Activated CD4-positive, CD25-positive, alpha-beta regulatory T cell treated with anti-CD3 and anti-CD28 coated beads, Interleukin-2, amount 50 U/mL, for 72 hours (primary cell): ENCODE data around the gene AP1M2.
"Not testable (repeated sequence)": the region's sequence is repeated elsewhere in the genome, so short reads cannot be mapped to it uniquely, and the experiment has no call there.

Experiments used
- DNase-seq: peaks from one replicate; pipeline ENCODE4 v3.0.0; 2021

AP1M2 gene

DNA sequence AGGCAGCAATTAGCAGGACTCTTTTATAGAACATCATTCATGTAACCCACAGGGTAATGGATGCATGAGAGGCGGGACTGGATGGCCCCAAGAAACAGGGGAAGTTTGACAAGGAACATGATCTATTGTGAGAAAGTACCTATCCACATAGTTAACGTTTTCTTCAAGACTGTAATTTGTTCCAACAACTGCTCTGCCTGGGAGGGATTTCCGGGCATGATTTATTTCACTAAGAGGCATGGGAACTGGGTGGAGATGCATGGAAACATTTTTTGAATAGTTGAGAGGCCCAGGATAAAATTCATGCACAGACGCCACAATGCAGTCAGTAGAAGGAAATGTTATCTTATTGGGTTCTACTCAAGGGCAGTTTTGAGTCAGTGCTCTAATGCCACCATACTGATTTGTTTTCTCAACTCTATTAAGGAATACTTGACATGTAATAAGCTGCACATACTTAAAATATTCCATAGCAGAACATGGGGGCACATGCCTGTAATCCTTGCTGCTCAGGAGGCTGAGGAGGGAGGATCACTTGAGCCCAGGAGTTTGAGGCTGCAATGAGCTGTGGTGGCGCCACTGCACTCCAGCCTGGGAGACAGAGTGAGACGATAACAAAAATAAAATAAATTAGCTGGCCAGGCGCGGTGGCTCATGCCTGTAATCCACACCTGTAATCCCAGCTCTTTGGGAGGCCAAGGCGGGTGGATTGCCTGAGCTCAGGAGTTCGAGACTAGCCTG is 53.3 kb downstream of the AP1M2 start:
- DNase-seq, result no peak

DNA sequence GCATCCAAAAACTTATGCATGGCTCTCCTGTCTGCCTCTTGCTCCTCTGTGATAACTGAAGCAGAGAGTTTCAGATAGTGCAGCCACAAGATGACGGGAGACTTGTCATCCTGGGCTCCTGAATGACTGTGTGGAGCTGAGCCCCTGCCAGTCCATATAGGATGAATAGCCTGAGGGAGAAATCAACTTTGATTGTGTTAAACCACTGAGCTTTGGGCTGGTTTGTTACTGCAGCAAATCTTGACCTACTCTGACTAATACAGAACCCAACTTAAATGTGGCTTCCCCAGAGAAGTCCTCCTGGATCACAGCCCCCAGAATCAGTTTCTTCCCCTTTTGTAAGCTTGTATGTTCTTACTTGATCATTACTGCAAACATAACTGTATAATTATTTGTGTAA is 54.7 kb downstream of the AP1M2 start:
- DNase-seq, result no peak

DNA sequence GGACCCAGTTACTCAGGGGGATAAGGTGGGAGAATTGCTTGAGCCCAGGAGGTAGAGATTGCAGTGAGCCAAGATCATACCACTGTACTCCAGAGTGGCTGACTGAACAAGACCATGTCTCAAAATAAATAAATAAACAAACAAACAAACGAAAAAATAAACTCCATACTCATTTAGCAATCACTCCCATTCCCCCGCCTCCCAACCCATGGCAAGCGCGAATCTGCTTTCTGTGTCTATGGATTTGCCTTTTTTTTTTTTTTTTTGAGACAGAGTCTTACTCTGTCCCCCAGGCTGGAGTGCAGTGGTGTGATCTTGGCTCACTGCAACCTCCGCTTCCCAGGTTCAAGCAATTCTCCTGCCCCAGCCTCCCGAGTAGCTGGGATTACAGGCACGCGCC is 60.2 kb downstream of the AP1M2 start:
- not testable (repeated sequence) for DNase-seq

DNA sequence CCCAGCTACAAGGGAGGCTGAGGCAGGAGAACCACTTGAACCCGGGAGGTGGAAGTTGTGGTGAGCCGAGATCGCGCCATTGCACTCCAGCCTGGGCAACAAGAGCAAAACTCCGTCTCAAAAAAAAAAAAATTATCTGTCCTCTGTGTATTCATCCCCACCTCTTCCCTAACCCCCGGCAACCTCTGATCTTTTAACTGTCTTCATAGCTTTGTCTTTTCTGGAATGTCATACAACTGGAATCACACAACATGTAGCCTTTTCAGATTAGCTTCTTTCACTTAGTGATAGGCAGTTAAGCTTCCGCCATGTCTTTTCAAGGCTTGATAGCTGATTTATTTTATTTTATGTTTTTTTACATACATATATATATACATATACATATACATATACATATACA is 61.5 kb downstream of the AP1M2 start:
- no peak for DNase-seq

DNA sequence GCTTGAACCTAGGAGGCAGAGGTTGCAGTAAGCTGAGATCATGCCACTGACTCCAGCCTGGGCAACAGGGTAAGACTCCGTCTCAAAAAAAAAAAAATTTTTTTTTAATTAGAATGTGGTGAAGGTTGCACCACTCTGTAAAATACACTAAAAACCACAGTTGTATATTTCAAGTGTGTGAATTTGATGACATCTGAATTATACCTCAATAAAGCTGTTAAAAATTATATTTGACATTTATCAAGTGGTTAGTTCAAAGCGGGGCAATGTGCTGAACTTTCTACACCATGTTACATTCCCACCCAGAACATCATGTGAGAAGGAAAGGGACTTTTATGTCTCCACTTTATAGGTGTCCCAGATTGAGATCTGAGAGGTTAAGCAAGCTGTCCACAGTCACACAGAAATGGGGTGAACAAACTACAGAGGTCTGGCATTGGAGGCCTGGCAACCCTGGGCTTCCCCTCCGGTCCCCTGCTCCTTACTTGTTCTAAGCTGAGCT is 63.9 kb downstream of the AP1M2 start:
- DNase-seq, result no peak
